GM18502 (cell line): ENCODE results near the gene MORN4.
"Not testable (repeated sequence)": the region's sequence is repeated elsewhere in the genome, so short reads cannot be mapped to it uniquely, and the experiment has no call there.

Experiments
- ATAC-seq: cut with Tn5 transposase; IDR thresholded peaks from one replicate; pipeline ENCODE4 v1.9.1; 2021; ENCODE audit warnings: mild to moderate bottlenecking; ENCODE audit not compliant: unreplicated experiment, poor library complexity

MORN4 gene

GRCh38 chr10:97576487-97576886 is 56.8 kb downstream of the MORN4 start:
- ATAC-seq = not testable (repeated sequence)

- ATAC-seq = no peak
Measured at GRCh38 chr10:97575127-97575668, 58.1 kb downstream of the MORN4 start.

GRCh38 chr10:97574374-97575126 is 58.8 kb downstream of the MORN4 start:
- ATAC-seq = no peak

- ATAC-seq = no peak
Measured at GRCh38 chr10:97573672-97574071, 59.6 kb downstream of the MORN4 start.

- ATAC-seq = no peak
Measured at GRCh38 chr10:97573021-97573420, 60.3 kb downstream of the MORN4 start.

- ATAC-seq = peak; percentile 68
Measured at GRCh38 chr10:97572214-97572989, 60.9 kb downstream of the MORN4 start, which contains the start of gene ANKRD2. Gene ANKRD2, plus strand, starts transcription at chr10:97572779. Its CDS starts 10 bp downstream, at chr10:97572789.

- no peak for ATAC-seq
Measured at GRCh38 chr10:97571622-97572021, 61.7 kb downstream of the MORN4 start.

- no peak for ATAC-seq
Measured at GRCh38 chr10:97570789-97571471, 62.4 kb downstream of the MORN4 start.

- no peak for ATAC-seq
Measured at GRCh38 chr10:97570146-97570788, 63.0 kb downstream of the MORN4 start.

- no peak for ATAC-seq
Measured at GRCh38 chr10:97567891-97568290, 65.4 kb downstream of the MORN4 start.

GRCh38 chr10:97566336-97566996 is 66.8 kb downstream of the MORN4 start:
- no peak for ATAC-seq

- ATAC-seq = no peak
Measured at GRCh38 chr10:97564776-97565175, 68.5 kb downstream of the MORN4 start.
